Stimulated activated CD4-positive, alpha-beta T cell treated with anti-CD3 and anti-CD28 coated beads, TNF-alpha, amount 100 ng/mL, for 1 hour (primary cell): ENCODE measurements around the gene PRTFDC1.
"Not testable (repeated sequence)": the region's sequence is repeated elsewhere in the genome, so short reads cannot be mapped to it uniquely, and the experiment has no call there.

Experiments used
- DNase-seq, 3 donors: peaks; one replicate each; pipeline ENCODE4 v3.0.0-alpha.2; 2020; ENCODE audit warnings: low read depth in 3 of 3, low spot score in 1 of 3

Gene PRTFDC1

DNA sequence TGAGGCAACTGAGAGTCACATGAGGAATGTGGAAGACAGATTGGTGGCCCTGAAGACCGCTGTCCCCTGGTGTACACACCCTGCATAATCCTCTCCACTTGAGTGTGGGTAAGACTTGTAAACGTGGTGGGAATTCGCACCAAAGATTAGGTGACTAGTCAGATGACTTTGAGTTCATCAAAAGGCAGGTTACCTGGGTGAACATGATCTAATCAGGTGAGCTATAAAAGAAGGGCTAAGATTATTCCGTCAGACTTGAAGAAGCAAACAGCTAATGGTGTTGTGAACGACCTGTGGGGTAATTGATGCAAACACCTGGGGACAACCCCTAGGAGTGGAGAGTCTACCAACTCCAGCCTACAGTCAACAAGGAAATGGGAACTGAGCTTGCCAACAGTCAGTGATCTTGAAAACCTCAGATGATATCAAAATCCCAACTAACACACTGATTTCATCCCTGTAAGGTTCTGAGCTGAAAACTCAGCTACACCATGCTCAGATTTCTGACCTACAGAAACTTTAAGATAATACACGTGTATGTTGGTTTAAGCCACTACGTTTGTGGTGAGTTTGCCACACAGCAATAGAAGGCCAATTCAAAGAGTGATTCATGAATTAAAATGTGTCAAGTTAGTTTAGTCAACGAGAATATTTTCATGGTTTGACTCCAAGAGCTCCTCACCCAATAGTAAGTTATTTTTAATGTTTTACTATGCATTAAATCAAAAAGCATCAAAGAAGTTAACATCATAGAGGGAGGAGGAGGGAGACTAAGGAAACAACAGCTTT is 16.7 kb downstream of the PRTFDC1 start:
- no peak for DNase-seq

GRCh38 chr10:24931236-24931635 is 21.2 kb downstream of the PRTFDC1 start:
- no peak for DNase-seq

GRCh38 chr10:24930427-24930826 is 22.0 kb downstream of the PRTFDC1 start:
- DNase-seq, result no peak

DNA sequence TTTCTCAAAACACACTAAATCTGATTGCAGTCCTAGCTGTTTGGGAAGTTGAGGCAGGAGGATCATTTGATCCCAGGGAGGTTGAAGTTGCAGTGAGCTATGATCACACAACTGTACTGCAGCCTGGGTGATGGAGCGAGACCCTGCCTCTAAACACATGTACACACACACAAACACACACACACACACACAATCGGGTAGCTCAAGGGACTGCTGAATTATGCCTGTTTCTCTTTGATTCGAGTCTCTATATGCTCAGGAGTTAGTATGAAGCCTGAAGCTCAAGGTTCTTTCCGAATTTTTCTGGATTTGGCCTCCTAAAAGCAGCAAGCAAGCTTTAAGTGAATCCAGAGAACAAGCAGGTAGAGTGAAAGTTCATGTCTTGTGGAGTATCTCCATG is 22.5 kb downstream of the PRTFDC1 start:
- DNase-seq, result no peak

DNA sequence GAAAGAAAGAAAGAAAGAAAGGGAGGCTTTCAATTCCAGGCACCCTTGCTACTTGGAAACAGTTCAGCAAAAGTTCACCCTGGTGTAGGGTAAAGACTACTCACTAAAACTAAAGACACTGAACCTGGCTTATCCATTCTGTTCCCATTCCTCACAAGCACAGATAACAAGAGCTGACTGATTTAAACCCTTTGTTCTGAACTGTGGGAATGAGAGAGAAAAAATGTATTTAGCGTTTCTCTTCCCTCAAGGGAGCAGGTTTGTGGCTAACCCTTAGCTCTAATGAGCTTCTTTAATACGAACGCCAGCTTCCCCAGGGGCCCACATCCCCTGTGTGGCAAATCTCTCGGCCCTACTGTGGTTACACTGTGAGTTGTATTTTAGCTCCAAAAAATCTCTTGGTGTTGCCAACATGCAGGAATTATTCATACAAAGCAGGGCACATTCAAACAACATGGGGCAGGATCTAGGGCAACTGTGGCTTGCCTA is 23.3 kb downstream of the PRTFDC1 start:
- no peak for DNase-seq

GRCh38 chr10:24928163-24928562 is 24.2 kb downstream of the PRTFDC1 start:
- no peak for DNase-seq

DNA sequence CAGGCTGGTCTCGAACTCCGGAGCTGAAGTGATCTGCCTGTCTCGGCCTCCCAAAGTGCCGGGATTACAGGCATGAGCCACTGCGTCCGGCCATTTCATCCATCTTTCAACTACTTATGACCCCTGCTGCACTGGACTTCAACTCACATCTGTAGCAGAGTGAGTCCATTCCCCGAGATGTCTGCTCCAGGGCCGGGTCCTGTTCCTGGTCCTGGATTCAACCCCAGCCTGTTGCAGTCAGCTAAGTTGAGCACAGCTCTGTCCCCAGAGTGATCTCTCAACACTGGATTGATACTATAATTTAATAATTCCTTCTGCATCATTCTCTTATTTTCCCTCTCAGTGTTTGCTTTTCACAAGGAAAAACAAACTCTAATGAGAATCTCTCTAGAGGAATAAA is 25.8 kb downstream of the PRTFDC1 start:
- no peak for DNase-seq

DNA sequence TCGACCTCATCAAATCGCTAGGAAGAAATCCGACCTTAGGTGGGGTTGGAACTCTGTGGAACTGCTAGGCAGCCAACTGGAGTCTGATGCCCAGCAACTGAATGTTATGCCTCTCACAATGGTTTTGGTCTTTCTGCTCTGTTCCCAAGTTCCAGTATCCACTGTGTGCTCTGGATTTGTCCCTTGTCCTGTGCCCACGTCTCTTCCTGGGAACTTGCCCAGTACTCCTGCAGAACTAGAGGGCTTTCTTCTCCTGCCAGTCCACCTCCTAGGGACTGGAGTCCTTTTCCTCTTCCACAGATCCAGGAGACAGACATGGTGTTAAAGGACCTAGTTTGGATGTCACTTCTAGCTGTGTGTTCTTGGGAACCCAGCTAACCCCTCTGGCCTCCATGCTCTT is 26.6 kb downstream of the PRTFDC1 start:
- no peak for DNase-seq

DNA sequence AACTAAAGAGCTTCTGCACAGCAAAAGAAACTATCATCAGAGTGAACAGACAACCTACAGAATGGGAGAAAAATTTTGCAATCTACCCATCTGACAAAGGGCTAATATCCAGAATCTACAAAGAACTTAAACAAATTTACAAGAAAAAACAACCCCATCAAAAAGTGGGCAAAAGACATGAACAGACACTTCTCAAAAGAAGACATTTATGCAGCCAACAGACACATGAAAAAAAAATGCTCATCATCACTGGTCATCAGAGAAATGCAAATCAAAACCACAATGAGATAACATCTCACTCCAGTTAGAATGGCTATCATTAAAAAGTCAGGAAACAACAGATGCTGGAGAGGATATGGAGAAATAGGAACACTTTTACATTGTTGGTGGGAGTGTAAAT is 27.9 kb downstream of the PRTFDC1 start:
- not testable (repeated sequence) for DNase-seq

GRCh38 chr10:24922222-24922868 is 30.1 kb downstream of the PRTFDC1 start:
- not testable (repeated sequence) for DNase-seq

GRCh38 chr10:24920907-24921881 is 31.2 kb downstream of the PRTFDC1 start:
- DNase-seq, result peak in 1 of 3 donors; percentile 22

GRCh38 chr10:24920192-24920591 is 32.2 kb downstream of the PRTFDC1 start:
- DNase-seq, result not testable (repeated sequence)

GRCh38 chr10:24919629-24920028 is 32.8 kb downstream of the PRTFDC1 start:
- not testable (repeated sequence) for DNase-seq

DNA sequence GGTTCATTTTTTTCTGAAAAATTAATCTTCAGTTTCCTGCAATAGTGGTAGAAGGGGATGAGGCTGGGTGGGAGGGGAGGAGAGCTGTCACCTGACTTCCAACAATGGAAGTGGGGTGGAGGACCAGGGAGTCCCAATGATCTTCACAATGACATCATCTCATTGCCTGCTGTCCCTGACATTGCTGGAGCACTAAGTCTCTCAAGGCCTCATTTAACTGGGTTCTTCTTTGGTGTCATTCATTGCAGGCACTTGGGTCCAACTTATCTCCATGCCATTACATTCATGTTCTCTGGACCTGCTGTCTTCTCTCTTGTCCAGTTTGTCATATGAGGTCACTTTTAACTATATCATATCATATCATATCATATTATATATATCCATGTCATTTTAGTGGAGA is 34.4 kb downstream of the PRTFDC1 start:
- no peak for DNase-seq

GRCh38 chr10:24917493-24917892 is 34.9 kb downstream of the PRTFDC1 start:
- DNase-seq, result no peak

- no peak for DNase-seq
Measured at GRCh38 chr10:24916365-24916764, 36.0 kb downstream of the PRTFDC1 start.

DNA sequence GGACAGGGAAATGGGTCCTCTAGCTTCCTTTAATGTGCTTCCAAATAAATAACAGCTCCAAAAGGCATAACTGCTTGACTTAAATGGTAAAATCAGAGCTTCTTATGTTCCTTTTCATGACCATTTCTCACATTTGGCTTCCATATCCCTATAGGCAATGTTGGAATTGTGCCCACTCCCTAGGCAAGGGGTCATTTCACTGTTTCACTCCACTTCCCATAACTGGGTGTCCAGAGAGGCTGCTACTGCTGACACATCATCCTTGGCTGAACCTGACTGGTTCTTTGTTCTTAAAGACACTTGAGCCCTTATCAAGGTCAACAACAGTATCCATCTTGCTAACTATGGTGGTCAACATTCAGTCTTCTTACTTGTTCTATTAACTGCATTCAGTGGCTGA is 37.1 kb downstream of the PRTFDC1 start:
- DNase-seq, result no peak

DNA sequence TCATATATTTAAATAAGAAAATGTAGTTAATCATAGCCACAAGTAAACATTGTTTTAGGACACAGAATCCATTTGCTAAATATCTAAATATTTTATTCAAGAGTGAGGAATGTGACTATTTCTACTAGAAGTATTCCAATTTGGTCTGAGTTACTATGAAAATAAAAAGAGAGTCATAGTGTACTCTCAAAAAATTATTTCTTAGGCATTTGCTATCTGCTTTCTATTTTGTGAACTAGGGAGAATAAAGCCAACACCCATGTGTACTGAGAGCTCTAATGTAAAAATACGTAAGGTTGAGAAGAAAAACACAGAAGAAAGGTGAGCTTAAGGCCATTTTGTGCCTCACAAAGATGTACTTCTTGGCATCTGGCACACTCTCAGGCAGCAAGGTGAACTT is 38.3 kb downstream of the PRTFDC1 start:
- no peak for DNase-seq

DNA sequence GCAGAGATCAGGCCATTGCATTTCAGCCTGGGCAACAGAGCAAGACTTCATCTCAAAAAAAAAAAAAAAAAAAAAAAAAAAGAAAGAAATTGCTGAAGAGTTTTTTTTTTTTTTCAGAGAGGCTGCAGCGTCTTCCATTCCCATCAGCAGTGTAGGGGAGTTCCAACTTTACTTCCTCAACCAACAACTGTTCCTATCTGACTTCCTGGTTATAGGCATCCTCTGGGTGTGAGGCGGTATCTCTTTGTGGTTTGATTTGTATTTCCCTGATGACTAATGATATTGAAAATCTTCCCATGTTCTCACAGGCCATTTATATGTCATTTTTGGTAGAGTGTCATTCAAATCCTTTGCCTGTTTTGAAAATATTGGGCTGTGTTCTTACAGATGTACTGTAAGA is 40.2 kb downstream of the PRTFDC1 start:
- DNase-seq, result no peak

DNA sequence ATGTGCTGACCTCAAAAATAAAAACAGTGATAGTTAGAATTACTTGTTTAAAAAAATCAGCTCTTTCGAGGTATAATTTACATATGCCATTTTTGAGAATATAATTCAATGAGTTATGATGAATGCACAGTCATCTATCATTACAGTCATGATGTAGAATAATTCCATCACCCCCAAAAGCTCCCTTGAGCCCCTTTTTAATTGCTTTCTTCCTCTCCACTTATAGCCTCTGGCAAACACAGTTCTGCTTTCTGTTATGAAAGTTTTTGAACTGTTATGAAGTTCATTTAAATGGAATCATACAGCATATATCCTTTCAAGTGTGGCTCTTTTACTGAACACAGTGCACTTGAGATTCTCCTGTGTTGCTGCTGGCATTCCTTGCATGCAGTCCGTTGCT is 41.4 kb downstream of the PRTFDC1 start:
- no peak for DNase-seq

- DNase-seq, result no peak
Measured at GRCh38 chr10:24910574-24910973, 41.8 kb downstream of the PRTFDC1 start.
